ENCODE measurements around the gene MARS1.

Gene MARS1

GRCh38 chr12:57552306-57552651 lies 64.4 kb downstream of the MARS1 start:
- no peaks in the 10 kb centered on the region for H3K36me3 ChIP-seq (ENCODE audit: control insufficient read depth in 2 of 2, insufficient read depth in 1 of 2, low read length in 2 of 2)
- H3K4me1 ChIP-seq (ENCODE audit: control insufficient read depth, insufficient read depth, low read length): peaks cover 2% of the 10 kb centered on the region; the same call in 1 of the 2 replicates
- no peak for TF ChIP-seq ZNF560 (tag by site-specific recombination; IDR thresholded peaks at IDR 0.05; ENCODE audit: borderline replicate concordance)
- TF ChIP-seq ZNF658 (tag by site-specific recombination; IDR thresholded peaks at IDR 0.05): no peak
- TF ChIP-seq KLF1 (tag by site-specific recombination; IDR thresholded peaks at IDR 0.05): no peak
- TF ChIP-seq ZNF211 (tag by site-specific recombination; IDR thresholded peaks at IDR 0.05; ENCODE audit: low read depth): no peak
- no peak overlapping the region for H3K4me3 ChIP-seq (ENCODE audit: low read depth, low read length)
- H3K9me3 ChIP-seq (ENCODE audit: control insufficient read depth, insufficient read depth, low read depth, low read length): no peaks in the 10 kb centered on the region
- CTCF ChIA-PET: interaction anchor here (0.7 to 2.2 kb wide), 4 partner anchors 20 to 174 kb away, joined by 3 to 11 read pairs (median 6); no protein-coding TSS in a partner anchor
- no peak overlapping the region for H3K27ac ChIP-seq (ENCODE audit: extremely low read depth, low read depth, low read length)
- POLR2A ChIA-PET: interaction anchor here (0.9 kb wide), 1 partner anchor 33 kb away, joined by 4 read pairs; no protein-coding TSS in a partner anchor

GRCh38 chr12:57552835-57553313 lies 65.0 kb downstream of the MARS1 start:
- no peaks in the 10 kb centered on the region for H3K36me3 ChIP-seq (ENCODE audit: control insufficient read depth in 2 of 2, insufficient read depth in 1 of 2, low read length in 2 of 2)
- H3K9me3 ChIP-seq (ENCODE audit: control insufficient read depth, insufficient read depth, low read depth, low read length): no peaks in the 10 kb centered on the region
- ChIA-PET CTCF (interaction anchor here (1.2 to 2.2 kb wide), 3 partner anchors 31 to 173 kb away, joined by 4 to 11 read pairs (median 7); no protein-coding TSS in a partner anchor), POLR2A (interaction anchor here (0.9 kb wide), 1 partner anchor 32 kb away, joined by 4 read pairs; no protein-coding TSS in a partner anchor)
- no peak overlapping the region for H3K4me3 ChIP-seq (ENCODE audit: low read depth, low read length)
- TF ChIP-seq MEIS1 (CRISPR knock-in tag; IDR thresholded peaks at IDR 0.05; ENCODE audit: borderline replicate concordance): no peak
- 0 out of 2 replicates have a peak, but pooled peaks have one; percentile 9 for TF ChIP-seq ZFHX2 (tag by site-specific recombination; conservative IDR thresholded peaks at IDR 0.05)
- peak; percentile 29; the same call in 1 of the 2 replicates for TF ChIP-seq EGR2 (tag by site-specific recombination; IDR thresholded peaks at IDR 0.05; ENCODE audit: low read depth)
- TF ChIP-seq ZNF585B (tag by site-specific recombination; IDR thresholded peaks at IDR 0.05): no peak
- peak; percentile 14; the same call in 1 of the 2 replicates for TF ChIP-seq ZNF398 (tag by site-specific recombination; IDR thresholded peaks at IDR 0.05)
- TF ChIP-seq ZNF544 (tag by site-specific recombination; IDR thresholded peaks at IDR 0.05): no peak
- TF ChIP-seq ZBTB26 (tag by site-specific recombination; optimal IDR thresholded peaks at IDR 0.05): no peak
- no peak for TF ChIP-seq ZNF529 (tag by site-specific recombination; IDR thresholded peaks at IDR 0.05; ENCODE audit: insufficient replicate concordance)
- no peak for TF ChIP-seq ZNF394 (tag by site-specific recombination; IDR thresholded peaks at IDR 0.05; ENCODE audit: borderline replicate concordance)
- TF ChIP-seq ZNF140 (tag by site-specific recombination; IDR thresholded peaks at IDR 0.05): no peak
- peak; percentile 34 for TF ChIP-seq GLIS1 (tag by site-specific recombination; IDR thresholded peaks at IDR 0.05)
- no peak for TF ChIP-seq ZNF214 (tag by site-specific recombination; IDR thresholded peaks at IDR 0.05; ENCODE audit: borderline replicate concordance)
- TF ChIP-seq ZNF501 (tag by site-specific recombination; IDR thresholded peaks at IDR 0.05): no peak
- TF ChIP-seq ZNF426 (tag by site-specific recombination; IDR thresholded peaks at IDR 0.05): no peak
- TF ChIP-seq ZNF18 (tag by site-specific recombination; IDR thresholded peaks at IDR 0.05): no peak
- 0 out of 2 replicates have a peak, but pooled peaks have one; percentile 12 for TF ChIP-seq ZNF366 (tag by site-specific recombination; conservative IDR thresholded peaks at IDR 0.05)
- H3K4me1 ChIP-seq (ENCODE audit: control insufficient read depth, insufficient read depth, low read length): peaks cover 2% of the 10 kb centered on the region; the same call in 1 of the 2 replicates
- H3K27ac ChIP-seq (ENCODE audit: extremely low read depth, low read depth, low read length): no peak overlapping the region
